K562 treated with DMSO at 1 percent for 4 hours (cell line): ENCODE measurements around the gene RFX7. TPM values are rescaled to one million over a fixed set of nuclear protein-coding genes. Genes with fewer than 3 reads are reported as not detected.

Experiments used
- total RNA-seq: library from RNA; unstranded; fragments of 300-600 nt; gene quantifications from 2 replicates; pipeline ENCODE4 v1.2.3, GENCODE V29; 2022; ENCODE audit not compliant: insufficient read depth

RFX7 gene
- total RNA-seq = 6.4 and 8.8 TPM in 2 replicates

GRCh38 chr15:56243163-56244037 lies at the start of gene RFX7:
Gene RFX7 (minus strand): TSS chr15:56243879. CDS start chr15:56243285, 594 bp downstream.

Other genes with a start within 250 kb of the RFX7 start
- gene TEX9, start 121.5 kb upstream of the RFX7 start, total RNA-seq = 4.6 and 5.8 TPM in 2 replicates
- 1.4 and 2.2 TPM in 2 replicates for gene MNS1, start 221.3 kb upstream of the RFX7 start, total RNA-seq